ENCODE data around the gene GPR176. TPM values are rescaled to one million over a fixed set of nuclear protein-coding genes. Genes with fewer than 3 reads are reported as not detected.
"Not testable (repeated sequence)": the region's sequence is repeated elsewhere in the genome, so short reads cannot be mapped to it uniquely, and the experiment has no call there.

Gene GPR176
- total RNA-seq, 1 donor from 2014 or later = 3.8 TPM

DNA sequence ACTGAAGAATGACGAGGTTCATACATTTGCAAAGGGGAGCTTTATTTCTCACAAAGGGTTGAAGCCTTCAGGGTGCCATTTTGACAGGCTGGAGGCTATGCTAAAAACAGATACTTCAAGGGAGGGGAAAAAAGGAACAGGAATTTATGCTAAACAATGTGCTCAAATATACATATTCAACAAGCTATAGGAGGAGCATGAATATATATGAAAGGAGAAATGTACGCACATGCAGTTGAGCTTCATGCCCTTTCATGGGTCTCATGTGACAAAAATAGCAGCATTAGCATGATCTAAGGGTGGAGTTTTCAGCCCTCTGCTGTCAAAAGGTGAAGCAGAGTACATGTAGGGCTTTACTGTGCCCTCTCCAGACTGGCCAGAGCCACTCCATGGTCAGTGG lies 93.1 kb downstream of the GPR176 start:
- TF ChIP-seq CTCF (IDR thresholded peaks at IDR 0.05; ENCODE audit: unreplicated experiment) = no peak
- no peak for DNase-seq (ENCODE audit: low spot score in 2 of 2, unreplicated experiment in 2 of 2)
- H3K27ac Mint-ChIP-seq = no peak overlapping the region
- peaks cover 6% of the 10 kb centered on the region for H3K9me3 Mint-ChIP-seq
- no peaks in the 10 kb centered on the region for H3K27me3 Mint-ChIP-seq (ENCODE audit: low read depth)
- H3K4me1 Mint-ChIP-seq = peaks cover 7% of the 10 kb centered on the region
- no peaks in the 10 kb centered on the region for H3K36me3 Mint-ChIP-seq
- no peak overlapping the region for H3K4me3 Mint-ChIP-seq

DNA sequence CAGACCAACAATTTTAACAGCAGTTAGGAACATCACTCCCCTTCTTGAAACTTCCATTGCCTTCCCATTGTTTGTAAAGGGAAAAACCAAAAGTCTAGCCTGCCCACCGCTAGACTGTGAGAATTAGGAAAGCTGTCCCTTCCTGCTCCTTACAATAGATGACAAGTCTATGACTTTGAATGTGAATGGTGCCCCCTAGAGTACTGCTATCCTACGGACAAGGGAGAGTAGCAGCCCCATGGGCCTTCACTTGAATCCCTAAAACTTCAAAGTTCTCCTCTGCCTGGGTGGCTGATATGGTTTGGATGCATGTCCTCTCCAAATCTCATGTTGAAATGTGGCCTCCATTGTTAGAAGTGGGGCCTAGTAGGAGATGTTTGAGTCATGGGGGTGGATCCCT lies 96.4 kb downstream of the GPR176 start:
- TF ChIP-seq CTCF (IDR thresholded peaks at IDR 0.05; ENCODE audit: unreplicated experiment) = no peak
- H3K36me3 Mint-ChIP-seq = no peaks in the 10 kb centered on the region
- H3K4me1 Mint-ChIP-seq = peaks cover 14% of the 10 kb centered on the region
- H3K9me3 Mint-ChIP-seq = peaks cover 6% of the 10 kb centered on the region
- no peak overlapping the region for H3K27ac Mint-ChIP-seq
- H3K27me3 Mint-ChIP-seq (ENCODE audit: low read depth) = no peaks in the 10 kb centered on the region
- DNase-seq (ENCODE audit: low spot score in 2 of 2, unreplicated experiment in 2 of 2) = no peak
- no peak overlapping the region for H3K4me3 Mint-ChIP-seq

- TF ChIP-seq CTCF (IDR thresholded peaks at IDR 0.05; ENCODE audit: unreplicated experiment) = no peak
- H3K4me1 Mint-ChIP-seq = peaks cover 13% of the 10 kb centered on the region
- no peak overlapping the region for H3K27ac Mint-ChIP-seq
- no peak overlapping the region for H3K4me3 Mint-ChIP-seq
- peaks cover 6% of the 10 kb centered on the region for H3K9me3 Mint-ChIP-seq
- DNase-seq (ENCODE audit: low spot score in 2 of 2, unreplicated experiment in 2 of 2) = no peak
- H3K36me3 Mint-ChIP-seq = no peaks in the 10 kb centered on the region
- H3K27me3 Mint-ChIP-seq (ENCODE audit: low read depth) = no peaks in the 10 kb centered on the region
These were observed 99.9 kb downstream of the GPR176 start for GRCh38 chr15:39820050-39820602.

GRCh38 chr15:39819533-39819932 lies 100.5 kb downstream of the GPR176 start:
- Mint-ChIP-seq H3K9me3 (peaks cover 6% of the 10 kb centered on the region), H3K4me1 (peaks cover 13% of the 10 kb centered on the region), H3K27ac (no peak overlapping the region), H3K36me3 (no peaks in the 10 kb centered on the region), H3K4me3 (no peak overlapping the region), H3K27me3 (ENCODE audit: low read depth) (no peaks in the 10 kb centered on the region)
- DNase-seq (ENCODE audit: low spot score in 2 of 2, unreplicated experiment in 2 of 2) = no peak
- no peak for TF ChIP-seq CTCF (IDR thresholded peaks at IDR 0.05; ENCODE audit: unreplicated experiment)

DNA sequence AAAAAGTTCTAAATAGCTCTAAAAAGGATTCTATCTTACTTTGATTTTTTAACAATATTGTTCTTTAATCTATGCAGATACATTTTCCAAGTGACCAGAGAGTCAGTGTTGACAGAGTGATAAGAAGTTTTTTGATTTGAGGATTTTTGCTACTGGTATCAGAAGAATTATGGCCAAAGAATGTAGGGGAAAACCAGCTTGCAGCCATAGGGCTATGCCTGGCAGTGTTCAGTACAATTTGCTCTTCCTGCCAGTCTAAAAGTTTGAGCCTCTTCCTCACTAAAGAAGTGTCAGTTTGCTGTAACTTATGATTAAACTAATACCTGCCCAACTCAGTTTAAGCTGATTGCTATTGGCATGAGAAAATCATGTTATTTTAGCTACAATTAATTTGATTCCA lies 102.2 kb downstream of the GPR176 start:
- peaks cover 17% of the 10 kb centered on the region for H3K4me1 Mint-ChIP-seq
- H3K9me3 Mint-ChIP-seq = no peaks in the 10 kb centered on the region
- no peak overlapping the region for H3K4me3 Mint-ChIP-seq
- no peak for TF ChIP-seq CTCF (IDR thresholded peaks at IDR 0.05; ENCODE audit: unreplicated experiment)
- H3K27me3 Mint-ChIP-seq (ENCODE audit: low read depth) = no peaks in the 10 kb centered on the region
- no peaks in the 10 kb centered on the region for H3K36me3 Mint-ChIP-seq
- H3K27ac Mint-ChIP-seq = no peak overlapping the region
- no peak for DNase-seq (ENCODE audit: low spot score in 2 of 2, unreplicated experiment in 2 of 2)

DNA sequence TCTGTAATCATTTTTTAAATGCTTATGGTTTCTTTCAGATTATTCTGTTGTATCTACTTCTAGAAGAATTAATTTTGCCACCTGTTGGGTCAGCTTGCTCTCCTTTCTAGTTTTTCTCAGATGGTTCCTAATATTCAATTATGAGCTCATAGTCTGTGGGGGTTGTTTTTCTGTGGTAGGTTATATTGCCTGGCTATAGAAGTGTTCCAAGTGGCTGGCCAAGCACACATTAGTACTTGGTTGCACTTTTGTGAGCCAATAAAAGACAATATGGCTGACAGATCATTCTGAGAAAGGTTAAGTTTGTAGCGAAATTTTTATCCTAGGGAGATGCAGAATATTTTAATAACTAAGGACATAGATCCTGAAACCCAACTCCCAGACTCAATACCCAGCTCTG lies 105.6 kb downstream of the GPR176 start:
- H3K36me3 Mint-ChIP-seq = no peaks in the 10 kb centered on the region
- H3K4me3 Mint-ChIP-seq = no peak overlapping the region
- no peaks in the 10 kb centered on the region for H3K9me3 Mint-ChIP-seq
- no peak for DNase-seq (ENCODE audit: low spot score in 2 of 2, unreplicated experiment in 2 of 2)
- no peaks in the 10 kb centered on the region for H3K27me3 Mint-ChIP-seq (ENCODE audit: low read depth)
- TF ChIP-seq CTCF (IDR thresholded peaks at IDR 0.05; ENCODE audit: unreplicated experiment) = no peak
- peaks cover 11% of the 10 kb centered on the region for H3K4me1 Mint-ChIP-seq
- H3K27ac Mint-ChIP-seq = no peak overlapping the region

GRCh38 chr15:39812651-39813050 lies 107.4 kb downstream of the GPR176 start:
- H3K4me3 Mint-ChIP-seq; H3K36me3 Mint-ChIP-seq; DNase-seq (ENCODE audit: low spot score in 2 of 2, unreplicated experiment in 2 of 2); H3K4me1 Mint-ChIP-seq; H3K27me3 Mint-ChIP-seq (ENCODE audit: low read depth); H3K9me3 Mint-ChIP-seq: not testable (repeated sequence)
- peak overlapping the region; percentile 89 for H3K27ac Mint-ChIP-seq

Data from mesothelial cell of epicardium (in vitro differentiated cells).